Activated CD4-positive, alpha-beta T cell treated with anti-CD3 and anti-CD28 coated beads, Interleukin-2, Interleukin-6, amounts not matched to agents 100 ng/mL and 50 ng/mL, durations not matched to agents 16 hours and 8 hours (primary cell): ENCODE data around the gene NDUFAF8.

Experiments
- DNase-seq: peaks from one replicate; pipeline ENCODE4 v3.0.0-alpha.2; 2020

NDUFAF8 gene, protein sequence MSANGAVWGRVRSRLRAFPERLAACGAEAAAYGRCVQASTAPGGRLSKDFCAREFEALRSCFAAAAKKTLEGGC

DNA sequence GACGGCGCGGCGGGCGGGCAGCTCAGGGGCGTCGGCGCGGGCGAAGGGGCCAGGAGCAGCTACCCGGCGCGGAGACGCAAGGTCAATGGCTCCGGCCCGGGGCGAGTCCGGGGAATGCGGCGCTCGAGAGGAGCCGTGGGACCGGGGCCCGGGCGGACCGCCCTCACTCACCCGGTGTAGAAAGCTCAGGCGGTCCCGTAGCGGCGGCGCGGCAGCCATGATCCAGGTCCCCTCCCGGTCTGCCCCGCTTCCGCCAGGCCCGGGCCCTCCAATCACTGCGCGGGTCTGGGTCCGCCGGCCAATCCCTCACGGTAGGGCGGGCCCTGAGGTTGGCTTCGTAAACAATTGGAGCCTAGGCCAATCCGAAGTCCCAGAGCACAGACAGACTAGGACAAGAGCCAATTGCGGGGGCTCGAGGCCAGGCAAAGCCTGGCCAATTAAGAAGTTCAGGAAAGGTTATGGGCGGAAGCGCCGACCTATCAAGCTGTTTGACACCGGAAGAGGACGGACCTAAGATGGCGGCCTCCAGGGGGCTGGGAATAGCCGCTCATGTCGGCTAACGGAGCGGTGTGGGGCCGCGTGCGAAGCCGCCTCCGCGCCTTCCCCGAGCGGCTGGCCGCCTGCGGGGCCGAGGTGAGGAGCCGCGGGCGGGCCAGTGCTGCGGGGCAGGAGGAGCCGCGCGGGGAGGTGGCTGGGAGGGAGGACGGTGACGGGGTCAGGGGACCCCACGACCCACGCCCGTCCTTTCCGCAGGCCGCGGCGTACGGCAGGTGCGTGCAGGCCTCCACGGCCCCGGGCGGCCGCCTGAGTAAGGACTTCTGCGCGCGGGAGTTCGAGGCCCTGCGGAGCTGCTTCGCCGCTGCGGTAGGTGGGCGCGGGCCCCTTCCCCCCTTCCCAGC is at the start of gene NDUFAF8, which contains the start of gene TEPSIN:
NDUFAF8 (plus strand) TSS at position 504 of the 899 bp plus-strand sequence; CDS start at position 550, 46 bp downstream.
TEPSIN (minus strand) TSS at position 241 of the 899 bp plus-strand sequence; CDS start at position 219, 22 bp downstream.
- DNase-seq, result peak; percentile 99

DNA sequence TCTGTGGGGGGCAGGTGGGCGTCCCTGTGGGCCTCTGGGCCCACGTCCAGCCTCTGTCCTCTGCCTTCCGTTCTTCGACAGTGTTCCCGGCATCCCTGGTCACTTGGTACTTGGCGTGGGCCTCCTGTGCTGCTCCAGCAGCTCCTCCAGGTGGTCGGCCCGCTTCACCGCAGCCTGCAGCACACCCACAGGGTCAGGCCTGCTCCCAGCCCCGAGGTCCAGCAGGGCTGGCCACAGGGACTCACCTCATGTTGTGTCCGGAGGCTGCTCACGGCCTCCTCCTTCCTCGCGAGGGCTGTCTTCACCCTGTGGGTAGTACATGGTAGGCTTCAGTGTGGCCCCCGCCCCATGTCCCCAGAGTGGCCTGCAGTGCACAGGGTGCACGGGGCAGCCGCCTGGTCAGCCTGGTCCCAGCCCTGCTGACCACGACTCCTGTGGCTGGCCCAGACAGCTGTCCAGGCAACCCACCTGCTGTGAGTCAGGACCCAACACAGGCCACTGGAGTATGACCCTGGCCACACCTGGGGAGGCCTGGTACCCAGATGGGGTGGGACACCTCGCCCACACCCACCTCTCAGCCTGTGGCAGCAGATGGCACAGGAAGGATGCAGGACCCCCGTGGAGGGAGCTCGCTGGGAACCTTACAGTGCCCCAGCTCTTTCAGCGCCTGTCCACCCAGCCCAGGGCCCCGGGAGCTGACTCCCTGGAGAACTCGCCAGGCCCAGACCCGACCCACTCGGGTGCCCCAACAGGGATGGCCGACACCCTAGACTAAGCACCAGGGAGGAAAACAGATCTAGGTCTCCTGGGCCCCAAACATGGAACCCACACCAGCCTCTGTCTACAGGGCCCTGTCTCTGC is 49.2 kb upstream of the NDUFAF8 start:
- no peak for DNase-seq

DNA sequence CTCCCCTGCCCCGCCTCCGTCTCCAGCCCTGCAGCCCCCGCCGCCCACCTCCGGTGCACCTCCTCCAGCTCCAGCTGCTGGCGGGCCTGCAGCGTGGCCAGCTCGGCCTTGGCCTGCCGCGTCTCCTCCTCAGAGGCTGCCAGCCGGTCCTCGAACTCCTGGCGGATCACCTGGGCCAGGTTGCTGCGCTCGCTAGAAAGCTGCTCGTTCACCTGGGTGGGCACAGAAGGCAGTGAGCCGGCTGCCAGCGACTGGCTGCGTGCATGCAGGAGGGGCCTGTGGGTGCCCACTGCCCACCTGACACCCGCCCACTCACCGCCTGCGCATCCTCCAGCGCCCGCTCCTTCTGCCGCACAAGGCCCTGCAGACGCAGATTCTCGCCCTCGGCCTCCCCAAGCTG is 48.5 kb upstream of the NDUFAF8 start:
- DNase-seq, result no peak

DNA sequence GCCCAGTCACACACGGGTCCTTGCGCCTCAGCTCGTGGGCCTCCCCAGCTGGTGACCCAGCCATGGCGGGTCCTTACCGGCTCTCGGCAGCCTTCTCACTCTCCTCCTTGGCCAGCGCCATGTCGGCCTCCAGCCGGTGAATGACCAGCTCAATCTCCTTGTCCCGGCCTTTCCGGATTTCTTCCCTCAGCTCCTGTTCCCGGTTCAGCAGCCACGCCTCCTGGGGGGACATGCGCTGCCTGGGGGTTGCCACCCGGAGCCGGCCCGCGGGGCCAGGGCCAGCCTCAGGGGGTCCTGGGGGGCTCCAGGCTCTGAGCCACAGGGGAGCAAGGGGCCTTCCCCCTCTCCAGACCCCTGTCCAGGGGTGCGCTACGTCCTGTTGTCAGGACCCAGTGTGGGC is 48.0 kb upstream of the NDUFAF8 start:
- DNase-seq, result no peak

DNA sequence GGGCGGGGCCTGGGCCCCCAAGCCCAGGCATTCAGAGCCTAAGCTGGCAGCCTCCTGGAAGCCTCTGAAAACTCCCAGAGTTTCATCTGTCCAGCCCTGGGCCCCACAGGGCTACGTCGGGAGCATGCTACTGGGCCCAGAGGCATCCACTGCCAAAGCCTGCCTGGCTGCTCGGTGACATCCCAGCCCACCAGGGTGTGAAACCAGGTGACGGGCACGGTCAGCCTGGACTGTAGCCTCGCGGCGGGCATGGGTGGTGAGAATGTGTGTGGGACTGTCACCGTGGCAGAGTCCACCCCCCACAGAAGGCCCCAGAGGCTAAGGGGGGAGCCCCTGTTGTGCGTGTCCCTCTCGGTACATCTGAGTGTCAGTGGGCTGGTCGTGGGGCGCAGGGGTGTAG is 47.5 kb upstream of the NDUFAF8 start:
- no peak for DNase-seq

DNA sequence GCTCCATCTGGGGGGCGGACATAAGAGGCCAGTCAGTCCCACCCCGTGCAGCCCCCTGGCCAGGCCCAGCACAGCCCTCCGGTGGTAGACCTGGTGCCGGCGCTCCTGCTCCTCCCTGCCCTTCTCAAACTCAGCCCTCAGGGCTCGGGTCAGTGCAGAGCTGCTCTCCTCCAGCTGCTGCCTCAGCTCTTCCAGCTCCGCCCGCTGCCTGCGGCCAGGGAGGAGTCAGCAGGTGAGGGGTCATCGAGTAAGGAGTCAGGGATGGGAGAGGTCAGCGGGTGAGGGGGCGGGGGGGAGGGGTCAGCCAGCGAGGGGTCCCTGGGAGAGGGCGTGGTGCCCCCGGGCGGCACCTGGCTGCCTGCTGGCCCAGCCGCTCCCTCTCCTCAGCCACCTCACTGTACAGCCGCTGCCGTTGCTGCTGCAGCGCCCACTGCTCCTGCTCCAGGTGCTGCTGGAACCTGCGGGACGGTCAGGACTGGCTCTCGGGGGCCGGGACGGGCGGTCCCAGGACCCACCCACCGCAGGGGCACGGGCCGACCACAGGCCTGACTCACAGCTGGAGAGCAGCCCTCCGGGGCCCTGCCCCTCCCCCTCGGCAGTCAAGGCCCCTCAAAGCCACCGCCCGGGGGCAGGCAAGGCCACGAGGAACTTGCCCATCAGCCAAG is 46.6 kb upstream of the NDUFAF8 start:
- no peak for DNase-seq

DNA sequence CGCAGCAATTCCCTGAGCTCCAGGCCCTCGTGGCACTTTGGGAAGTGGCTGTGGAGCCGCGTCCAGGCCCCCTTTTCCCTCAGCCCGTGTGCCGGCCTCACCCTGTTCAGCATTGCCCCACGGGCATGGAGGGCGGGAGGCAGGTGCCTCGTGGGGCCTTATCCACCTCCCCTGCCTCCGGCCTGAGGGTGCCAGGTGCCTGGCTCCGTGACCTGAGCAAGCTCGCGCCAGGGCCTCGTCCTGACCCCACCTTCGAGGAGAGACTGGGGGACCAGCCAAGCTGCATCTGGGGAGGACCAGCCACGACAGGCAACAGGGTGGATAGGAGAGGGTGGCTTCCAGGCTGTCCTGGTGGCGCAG is 46.1 kb upstream of the NDUFAF8 start:
- no peak for DNase-seq

DNA sequence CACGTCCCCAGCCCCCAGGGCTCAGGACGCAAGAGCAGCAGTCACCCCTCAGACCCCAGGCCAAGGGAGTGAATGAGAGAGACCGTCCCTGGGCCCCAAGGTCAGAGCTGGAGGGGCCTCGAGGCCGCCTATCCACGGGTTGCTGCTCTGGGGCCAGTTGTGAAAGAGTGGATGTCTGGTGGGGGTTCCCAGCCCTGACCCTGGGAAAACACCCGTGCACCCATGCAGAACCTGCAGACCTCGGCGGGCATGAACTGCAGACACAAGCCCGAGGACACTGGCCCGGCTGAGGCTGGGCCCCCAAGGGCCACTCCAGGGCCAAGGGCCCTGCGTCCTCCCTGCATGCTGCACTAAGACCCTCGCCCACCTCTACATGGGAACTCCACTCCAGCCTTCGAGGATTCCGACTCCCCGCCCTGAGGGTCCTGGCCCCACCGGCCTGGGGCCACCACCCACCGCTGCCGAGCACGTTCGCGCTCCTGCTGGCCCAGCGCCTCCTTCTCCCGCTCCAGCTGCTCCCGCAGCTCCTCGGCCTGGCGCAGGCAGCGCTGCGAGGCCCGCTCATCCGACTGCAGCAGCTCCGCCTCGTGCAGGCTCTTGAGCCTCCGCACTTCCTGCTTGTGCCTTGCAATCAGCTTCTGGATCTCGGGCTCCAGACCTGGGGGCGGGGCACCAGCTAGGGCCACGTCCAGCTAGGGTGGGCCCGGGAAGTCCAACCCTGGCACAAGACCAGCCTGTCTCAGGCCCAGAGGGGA is 45.5 kb upstream of the NDUFAF8 start:
- DNase-seq, result no peak

DNA sequence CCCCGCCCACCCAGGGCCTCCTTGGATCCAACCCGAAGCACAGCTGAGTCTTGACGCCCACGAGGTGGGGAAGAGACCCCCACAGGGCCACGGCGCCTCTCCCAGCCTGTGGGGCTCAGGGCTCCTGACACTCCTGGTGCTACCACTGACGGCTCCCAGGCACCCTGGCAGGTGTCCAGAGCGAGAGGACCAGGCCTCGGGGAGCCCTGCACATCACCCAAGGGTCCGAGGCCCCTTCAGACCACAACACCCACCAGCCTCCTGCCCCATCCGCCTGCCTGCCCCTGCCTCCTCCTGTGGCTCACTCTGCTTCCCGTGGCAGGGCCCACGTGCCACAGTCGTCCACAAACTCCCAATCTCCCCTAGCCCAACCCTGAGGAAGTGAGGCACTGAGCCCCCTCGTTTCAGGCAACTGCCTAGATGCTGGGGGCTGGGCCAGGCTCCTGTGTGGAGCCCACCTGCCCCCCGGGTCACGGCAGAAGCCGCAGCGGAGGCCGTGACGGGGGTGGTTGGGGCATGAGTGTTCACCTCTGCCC is 44.8 kb upstream of the NDUFAF8 start:
- no peak for DNase-seq

DNA sequence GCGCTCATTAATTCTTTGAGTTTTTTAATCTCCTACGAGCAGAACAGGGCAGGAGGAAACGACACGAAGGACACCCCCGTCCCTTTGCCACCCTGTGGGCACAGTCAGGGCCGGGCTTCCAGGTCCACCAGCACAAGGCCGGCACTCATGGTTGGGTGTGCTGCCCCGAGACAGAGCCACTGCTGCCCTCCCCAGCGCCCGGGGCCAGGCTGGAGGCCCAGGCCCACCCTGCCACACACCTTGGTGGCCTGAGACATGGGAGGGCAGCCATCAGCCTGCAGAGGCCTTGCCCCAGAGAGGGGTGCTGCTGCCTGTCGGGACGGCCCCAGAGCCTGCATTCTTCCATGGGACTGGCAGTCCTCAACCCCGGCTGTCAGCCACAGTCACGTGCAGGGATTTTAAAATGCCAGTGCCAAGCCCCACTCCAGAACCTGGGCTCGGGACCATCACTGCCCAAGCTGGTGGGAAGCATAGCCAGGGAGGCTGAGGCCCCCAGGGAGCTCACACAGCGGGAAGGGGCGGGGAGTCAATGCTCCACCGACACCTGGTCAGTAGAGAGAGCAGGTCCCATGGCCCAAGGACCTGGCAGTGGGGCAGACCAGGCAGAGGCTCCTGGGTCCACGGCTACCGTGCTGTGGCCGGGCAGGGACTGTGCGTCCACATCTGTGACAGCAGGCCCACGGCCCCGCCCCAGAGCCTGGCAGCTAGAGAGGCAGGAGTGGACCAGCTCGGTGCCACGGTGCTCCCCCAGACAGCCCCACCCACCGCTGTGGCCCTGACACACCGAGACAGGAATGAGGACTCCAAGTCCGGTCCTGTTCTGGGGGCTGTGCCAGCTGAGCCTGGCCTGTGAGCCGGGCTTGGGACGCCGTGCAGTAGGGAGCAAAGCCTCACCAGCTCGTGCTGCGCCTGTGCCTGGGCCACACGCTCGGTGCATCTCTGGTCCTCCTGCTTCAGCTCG is 43.9 kb upstream of the NDUFAF8 start:
- no peak for DNase-seq

DNA sequence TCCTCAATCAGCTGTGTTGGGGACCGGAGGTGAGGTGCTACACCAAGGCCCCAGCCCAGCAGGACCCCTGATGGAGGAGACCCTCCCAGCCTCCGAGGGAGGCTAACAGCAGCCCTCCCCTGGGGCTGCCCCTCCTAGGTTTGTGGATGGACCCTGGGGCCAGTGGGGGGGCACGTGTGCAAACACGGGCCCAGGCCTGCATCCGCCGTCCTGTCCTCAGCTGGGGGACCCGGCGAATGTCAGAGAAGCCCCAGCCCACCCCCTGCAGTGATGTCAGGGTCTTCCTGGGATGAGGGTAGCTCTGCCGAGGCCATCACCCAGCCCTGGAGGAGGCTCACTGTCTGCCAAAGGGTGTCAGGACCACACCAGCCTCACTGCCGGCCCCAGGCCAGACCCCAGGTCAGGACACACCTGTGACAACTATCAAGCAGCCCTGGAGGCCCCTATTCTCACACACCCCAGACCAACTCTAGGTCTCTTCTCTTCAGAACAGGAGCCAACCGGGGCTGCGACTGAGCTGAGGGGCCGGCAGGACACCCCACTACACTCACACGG is 43.1 kb upstream of the NDUFAF8 start:
- DNase-seq, result no peak

DNA sequence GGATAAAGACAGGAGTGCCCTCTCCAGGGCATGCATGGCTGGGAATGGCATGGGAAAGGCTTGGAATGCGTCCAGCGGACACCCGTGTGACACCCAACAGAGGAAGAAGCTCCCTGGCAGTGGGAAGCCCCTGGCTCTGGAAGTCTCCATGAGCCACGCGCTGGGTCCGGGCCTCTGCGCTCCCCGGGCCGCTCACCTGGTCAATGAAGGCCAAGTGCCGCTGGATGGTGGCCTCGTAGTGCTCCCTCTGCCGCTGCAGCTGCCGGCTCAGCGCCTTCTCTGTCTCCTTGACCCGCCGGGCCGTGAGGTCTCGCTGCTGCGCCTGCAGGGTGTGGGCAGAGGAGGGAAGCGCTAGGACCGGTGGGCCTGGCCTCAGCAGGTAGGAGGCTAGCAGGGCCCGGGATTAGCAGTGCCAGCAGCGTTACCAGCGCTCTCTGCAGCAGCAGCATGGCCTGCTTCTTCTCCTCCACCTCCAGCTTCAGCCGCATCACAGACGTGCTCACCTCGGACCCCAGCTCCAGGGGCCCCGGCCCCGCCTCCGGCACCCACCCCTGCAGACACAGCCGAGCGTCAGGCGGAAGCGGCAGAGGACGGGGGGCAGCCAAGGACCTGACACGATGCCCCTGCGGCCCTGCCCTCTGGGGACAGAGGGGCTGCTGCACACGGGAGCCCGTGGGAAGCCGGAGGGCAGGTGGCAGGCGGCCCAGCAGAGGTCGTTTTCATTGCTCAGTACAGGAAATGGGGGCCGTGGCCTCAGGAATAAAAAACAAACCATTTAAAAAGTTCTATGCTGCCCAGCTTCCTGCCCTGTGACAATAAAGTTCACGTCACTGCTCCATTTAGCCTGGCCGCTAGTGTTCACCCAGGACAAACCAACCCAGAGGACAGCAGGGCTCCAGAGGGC is 42.4 kb upstream of the NDUFAF8 start:
- no peak for DNase-seq

DNA sequence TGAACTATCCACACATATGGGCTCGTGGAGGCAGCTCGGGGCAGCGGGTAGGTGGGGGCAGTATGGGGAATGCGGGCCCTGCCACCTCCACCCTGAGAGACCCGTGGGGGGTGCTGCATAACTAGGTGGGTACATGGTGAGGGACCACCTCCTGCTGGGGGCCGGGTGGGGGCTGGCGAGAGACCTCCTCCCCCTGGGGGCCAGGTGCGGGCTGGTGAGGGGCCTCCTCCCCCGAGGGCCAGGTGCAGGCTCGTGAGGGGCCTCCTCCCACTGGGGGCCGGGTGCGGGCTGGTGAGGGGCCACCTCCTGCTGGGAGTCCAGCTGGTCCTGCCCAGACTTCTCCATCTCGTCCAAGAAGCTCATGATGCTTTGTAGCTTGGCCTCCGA is 41.7 kb upstream of the NDUFAF8 start:
- no peak for DNase-seq

DNA sequence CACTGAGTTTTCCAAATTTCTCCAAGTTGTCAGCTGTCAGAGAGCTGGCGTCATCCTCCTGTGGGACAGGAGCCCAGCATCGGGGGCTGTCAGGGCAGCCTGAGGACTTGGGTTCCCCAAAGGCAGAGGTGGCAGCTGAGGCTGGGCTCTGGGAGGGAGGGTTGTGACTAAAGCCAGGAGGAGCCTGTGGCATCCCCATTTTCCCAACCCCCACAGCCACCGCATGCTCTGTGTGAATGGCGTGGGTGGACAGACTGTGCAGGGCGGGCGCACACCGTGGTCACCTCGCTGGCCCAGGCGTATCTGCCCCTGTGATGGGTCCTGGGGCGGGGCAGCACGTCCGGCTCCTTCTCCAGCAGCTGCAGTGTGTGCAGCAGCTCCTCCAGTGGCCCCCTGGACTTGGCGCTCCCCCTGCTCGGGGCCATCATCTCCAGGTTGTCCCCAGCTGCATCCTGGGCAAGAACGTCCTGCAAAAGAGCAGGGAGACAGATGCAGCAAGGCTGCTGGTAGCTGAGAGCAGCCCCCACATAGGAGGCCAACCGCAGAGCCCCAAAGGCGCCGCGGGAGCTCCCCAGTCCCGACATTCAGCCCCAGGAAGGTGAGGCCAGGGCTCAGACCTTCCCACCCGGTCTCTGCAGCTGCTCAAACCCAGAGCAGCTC is 41.2 kb upstream of the NDUFAF8 start:
- DNase-seq, result no peak

DNA sequence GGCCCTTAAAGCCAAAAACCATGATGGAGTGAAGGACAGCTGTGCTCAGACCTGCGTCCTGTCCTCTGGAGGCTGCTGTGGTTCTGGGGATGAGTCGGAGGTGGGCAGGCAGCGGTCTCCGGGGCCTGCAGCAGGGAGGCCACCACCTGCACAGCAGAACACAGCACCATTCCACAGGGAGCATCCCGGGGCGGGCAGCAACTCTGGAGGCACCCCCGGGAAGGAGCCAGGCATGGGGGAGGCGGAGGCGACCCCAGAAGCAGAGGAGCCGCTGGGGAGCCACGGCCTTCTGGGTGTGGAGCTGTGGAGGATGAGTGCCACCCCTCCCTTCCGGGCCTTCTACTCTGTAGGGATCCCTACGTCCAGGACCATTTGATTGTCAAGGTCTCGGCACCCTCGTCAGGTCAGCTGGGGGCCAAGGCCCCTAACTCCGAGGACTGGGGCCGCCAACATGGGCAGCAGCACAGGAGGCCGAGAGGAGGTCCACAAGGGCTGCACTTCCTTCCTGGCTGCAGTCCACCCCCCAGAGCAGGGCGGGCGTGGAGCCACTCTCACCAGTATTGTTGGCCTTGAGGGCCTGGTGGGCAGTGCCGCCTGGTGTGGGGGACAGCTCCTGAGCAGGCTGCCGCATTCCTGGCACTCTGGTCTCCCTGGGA is 40.2 kb upstream of the NDUFAF8 start:
- DNase-seq, result no peak

DNA sequence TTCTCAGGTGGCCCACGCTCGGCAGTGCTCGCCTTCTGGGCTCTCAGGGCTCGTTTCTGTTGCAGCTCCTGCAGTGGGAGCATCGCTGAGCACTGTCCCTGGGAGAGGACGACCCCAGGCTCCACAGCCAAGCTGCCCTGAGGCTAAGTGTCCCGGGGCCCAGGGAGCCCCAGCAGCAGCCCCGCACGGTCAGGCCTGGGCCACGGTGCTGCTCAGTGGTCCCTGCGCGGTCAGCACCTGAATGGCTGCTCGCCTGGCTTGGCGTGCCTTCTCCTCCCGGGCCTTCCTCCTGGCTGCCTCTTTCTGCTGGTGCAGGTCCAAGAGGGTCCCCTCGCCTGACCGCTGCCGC is 39.7 kb upstream of the NDUFAF8 start:
- no peak for DNase-seq

DNA sequence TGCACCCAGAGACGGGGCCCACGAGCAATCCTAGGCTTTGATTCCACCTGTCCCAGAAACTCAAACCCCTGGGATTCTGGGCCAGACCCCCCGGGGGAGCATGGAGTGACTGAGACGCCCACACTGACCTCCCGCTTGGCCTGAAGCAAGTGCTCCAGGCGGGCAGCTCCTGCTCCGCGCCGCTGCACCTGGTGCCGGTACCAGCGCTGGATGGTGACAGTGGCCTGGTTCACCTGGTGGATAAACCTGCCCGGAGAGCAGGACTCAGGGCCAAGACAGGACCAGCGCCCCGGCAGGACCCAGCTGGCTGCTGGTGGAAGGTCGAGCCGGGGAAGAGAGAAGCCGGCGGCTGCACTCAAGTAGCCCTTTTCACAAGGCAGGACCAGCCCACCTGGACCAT is 38.9 kb upstream of the NDUFAF8 start:
- DNase-seq, result no peak
